ENCODE results near the gene CYP24A1.

CYP24A1 gene

GRCh38 chr20:54173653-54174456 lies at the start of gene CYP24A1:
Gene CYP24A1, minus strand, starts transcription at chr20:54173986. Its CDS starts 407 bp downstream, at chr20:54173579.
- DNase-seq = no peak

GRCh38 chr20:54223285-54223684 lies 49.5 kb upstream of the CYP24A1 start:
- no peak for DNase-seq

- no peak for DNase-seq
Observed at GRCh38 chr20:54221996-54222890, 48.5 kb upstream of the CYP24A1 start.

- DNase-seq = no peak
Observed at GRCh38 chr20:54221353-54221752, 47.6 kb upstream of the CYP24A1 start.

GRCh38 chr20:54220722-54221121 lies 46.9 kb upstream of the CYP24A1 start:
- no peak for DNase-seq

GRCh38 chr20:54219751-54220426 lies 46.1 kb upstream of the CYP24A1 start:
- DNase-seq = peak; percentile 32

GRCh38 chr20:54218470-54218869 lies 44.7 kb upstream of the CYP24A1 start:
- no peak for DNase-seq

- no peak for DNase-seq
Observed at GRCh38 chr20:54217762-54218161, 44.0 kb upstream of the CYP24A1 start.

- no peak for DNase-seq
Observed at GRCh38 chr20:54215157-54215789, 41.5 kb upstream of the CYP24A1 start.

GRCh38 chr20:54214566-54214965 lies 40.8 kb upstream of the CYP24A1 start:
- no peak for DNase-seq

GRCh38 chr20:54212871-54213270 lies 39.1 kb upstream of the CYP24A1 start:
- no peak for DNase-seq

- peak; percentile 76 for DNase-seq
Observed at GRCh38 chr20:54212226-54212625, 38.4 kb upstream of the CYP24A1 start.

GRCh38 chr20:54209216-54209813 lies 35.5 kb upstream of the CYP24A1 start:
- no peak for DNase-seq

GRCh38 chr20:54208548-54209176 lies 34.9 kb upstream of the CYP24A1 start:
- DNase-seq = peak; percentile 46

GRCh38 chr20:54207743-54208547 lies 34.2 kb upstream of the CYP24A1 start, which contains the start of gene PFDN4:
Gene PFDN4, plus strand, starts transcription at chr20:54208087. Its CDS starts 14 bp downstream, at chr20:54208101.
- peak; percentile 86 for DNase-seq

GRCh38 chr20:54207053-54207742 lies 33.4 kb upstream of the CYP24A1 start:
- DNase-seq = no peak

- DNase-seq = no peak
Observed at GRCh38 chr20:54205450-54205849, 31.7 kb upstream of the CYP24A1 start.

GRCh38 chr20:54204481-54204880 lies 30.7 kb upstream of the CYP24A1 start:
- no peak for DNase-seq

GRCh38 chr20:54204063-54204462 lies 30.3 kb upstream of the CYP24A1 start:
- no peak for DNase-seq

GRCh38 chr20:54203281-54203680 lies 29.5 kb upstream of the CYP24A1 start:
- DNase-seq = no peak

Measured in HCEC 1CT (cell line).